Jurkat, Clone E6-1 (cell line): ENCODE data around the gene TEX264. TPM values are rescaled to one million over a fixed set of nuclear protein-coding genes. Genes with fewer than 3 reads are reported as not detected.
A peak's percentile ranks its signal among the peaks of the same experiment; 100 is the strongest.
"Not testable (repeated sequence)": the region's sequence is repeated elsewhere in the genome, so short reads cannot be mapped to it uniquely, and the experiment has no call there.

Experiments used
- DNase-seq: peaks from one replicate; pipeline ENCODE4 v3.0.0-alpha.2; 2011; ENCODE audit warnings: low read depth, low spot score
- H3K4me3 ChIP-seq: 2 replicates; pipeline ENCODE4 v1.5.1; 2011; ENCODE audit warnings: mild to moderate bottlenecking, low read length, control low read depth, moderate library complexity
- polyA plus RNA-seq: library from polyadenylated mRNA; unstranded; fragments of >200 nt; gene quantifications from one replicate; pipeline ENCODE4 v1.2.1, GENCODE V29; 2012; ENCODE audit warnings: missing spikeins; ENCODE audit not compliant: insufficient read length, insufficient read depth

TEX264 gene, protein sequence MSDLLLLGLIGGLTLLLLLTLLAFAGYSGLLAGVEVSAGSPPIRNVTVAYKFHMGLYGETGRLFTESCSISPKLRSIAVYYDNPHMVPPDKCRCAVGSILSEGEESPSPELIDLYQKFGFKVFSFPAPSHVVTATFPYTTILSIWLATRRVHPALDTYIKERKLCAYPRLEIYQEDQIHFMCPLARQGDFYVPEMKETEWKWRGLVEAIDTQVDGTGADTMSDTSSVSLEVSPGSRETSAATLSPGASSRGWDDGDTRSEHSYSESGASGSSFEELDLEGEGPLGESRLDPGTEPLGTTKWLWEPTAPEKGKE
- 54.7 TPM for polyA plus RNA-seq

DNA sequence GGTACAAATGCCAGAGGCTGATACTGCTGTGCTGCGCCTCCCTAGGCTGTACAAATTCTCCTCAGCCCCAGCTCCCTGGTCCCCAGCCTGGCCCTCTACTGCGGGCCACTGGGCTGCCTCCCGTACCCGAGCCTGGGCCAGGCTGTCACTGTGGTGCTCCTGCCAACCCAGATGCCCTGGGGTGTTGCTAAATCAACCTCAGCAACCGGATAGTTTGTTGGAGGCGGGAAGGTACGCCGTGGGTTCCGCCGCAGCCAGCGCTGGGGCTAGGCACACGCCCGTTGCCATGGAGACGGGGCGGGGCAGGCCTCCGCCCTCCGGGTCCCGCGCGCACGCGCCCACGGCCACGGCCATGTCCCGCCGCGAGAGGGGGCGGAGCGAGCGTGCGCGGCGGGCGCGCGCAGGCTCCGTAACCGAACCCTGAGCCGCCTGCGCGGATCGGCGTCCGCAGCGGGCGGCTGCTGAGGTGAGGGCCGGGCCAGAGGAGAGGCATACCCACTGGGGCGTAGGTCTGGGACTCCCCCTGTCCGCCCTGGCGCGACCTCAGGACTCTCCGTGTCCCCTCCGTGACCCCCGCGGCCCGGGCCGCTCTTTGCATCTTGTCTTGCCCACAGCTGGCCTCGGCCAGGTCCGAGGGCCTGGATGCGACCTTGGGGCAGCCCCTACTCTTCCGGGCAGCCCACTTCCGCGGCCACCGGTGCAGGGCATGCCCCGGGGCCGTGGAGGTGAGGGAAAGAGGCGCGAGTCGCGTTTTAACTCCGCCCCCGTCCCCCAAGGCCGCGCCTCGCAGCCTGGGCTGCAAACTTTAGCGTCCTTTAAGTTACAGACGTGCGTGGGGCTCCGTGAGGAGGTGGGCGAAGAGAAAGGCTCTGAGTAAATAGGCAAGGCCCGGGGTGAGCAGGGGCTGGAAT lies at the start of gene TEX264:
TSS of gene TEX264 (plus strand) at position 430 of the 911 bp plus-strand sequence. CDS start 3,053 bp downstream, outside the sequence.
- peak; percentile 89 for DNase-seq

DNA sequence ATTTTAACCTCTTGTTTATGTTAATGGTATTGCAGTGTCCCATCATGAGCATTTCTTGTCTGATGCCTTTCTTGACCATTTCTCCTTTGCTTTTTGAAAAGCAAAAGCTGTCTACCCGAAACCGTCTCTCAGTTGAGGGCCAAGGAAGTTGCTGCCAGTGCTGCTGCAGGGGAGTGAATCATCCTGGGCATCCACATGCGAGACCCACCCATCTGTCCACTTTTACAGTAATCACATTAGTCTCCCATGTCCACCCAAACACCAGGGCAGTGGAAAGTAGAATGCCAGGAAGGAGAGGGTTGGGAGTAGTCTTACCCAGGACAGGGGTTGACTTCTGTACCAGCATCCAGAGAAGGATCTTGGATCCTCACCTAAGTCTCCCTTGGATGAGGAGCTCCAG lies 48.6 kb upstream of the TEX264 start:
- H3K4me3 ChIP-seq, result no peak overlapping the region
- no peak for DNase-seq

More for the DNA sequence above, at the start of gene TEX264:
- peak within 1 kb of the TSS; percentile 84 for H3K4me3 ChIP-seq

DNA sequence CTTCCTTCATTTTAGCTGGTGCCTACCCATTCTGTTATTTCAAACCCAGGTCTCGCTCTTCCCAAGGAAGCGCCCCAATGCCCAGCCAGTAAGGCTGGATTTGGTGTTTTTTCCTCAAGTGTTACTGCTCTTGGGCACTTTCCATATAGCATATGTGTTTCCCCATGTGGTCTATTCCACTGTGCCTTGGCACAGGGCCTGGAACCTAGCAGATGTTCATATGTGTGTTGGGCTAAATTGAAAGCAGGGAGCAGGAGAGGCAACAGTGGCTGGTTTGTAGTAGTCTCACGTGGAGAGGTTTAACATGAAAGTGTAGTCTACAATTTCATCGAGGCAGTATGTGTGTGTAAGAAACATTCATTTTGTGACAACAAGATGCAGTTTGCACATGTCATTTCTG lies 48.2 kb upstream of the TEX264 start:
- DNase-seq, result no peak
- no peak overlapping the region for H3K4me3 ChIP-seq

DNA sequence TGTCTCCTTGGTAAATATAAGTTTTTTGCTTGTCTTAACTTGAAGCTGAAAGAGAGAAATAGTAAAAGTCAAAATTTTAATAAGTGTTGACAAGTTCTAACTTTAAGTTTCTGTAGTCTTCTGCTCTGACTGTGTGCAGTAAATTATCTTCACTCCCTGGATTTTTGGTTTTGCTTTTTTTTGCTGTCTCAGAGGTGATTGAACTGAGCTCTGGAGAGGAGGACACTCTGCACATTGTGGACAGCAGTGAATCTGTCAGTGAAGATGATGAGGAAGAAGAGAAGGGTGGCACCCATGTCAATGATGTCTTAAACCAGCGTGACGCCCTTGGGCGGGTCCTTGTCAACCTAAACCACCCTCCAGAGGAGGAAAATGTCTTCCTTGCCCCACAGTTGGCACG lies 40.5 kb upstream of the TEX264 start:
- H3K4me3 ChIP-seq, result no peak overlapping the region
- no peak for DNase-seq

DNA sequence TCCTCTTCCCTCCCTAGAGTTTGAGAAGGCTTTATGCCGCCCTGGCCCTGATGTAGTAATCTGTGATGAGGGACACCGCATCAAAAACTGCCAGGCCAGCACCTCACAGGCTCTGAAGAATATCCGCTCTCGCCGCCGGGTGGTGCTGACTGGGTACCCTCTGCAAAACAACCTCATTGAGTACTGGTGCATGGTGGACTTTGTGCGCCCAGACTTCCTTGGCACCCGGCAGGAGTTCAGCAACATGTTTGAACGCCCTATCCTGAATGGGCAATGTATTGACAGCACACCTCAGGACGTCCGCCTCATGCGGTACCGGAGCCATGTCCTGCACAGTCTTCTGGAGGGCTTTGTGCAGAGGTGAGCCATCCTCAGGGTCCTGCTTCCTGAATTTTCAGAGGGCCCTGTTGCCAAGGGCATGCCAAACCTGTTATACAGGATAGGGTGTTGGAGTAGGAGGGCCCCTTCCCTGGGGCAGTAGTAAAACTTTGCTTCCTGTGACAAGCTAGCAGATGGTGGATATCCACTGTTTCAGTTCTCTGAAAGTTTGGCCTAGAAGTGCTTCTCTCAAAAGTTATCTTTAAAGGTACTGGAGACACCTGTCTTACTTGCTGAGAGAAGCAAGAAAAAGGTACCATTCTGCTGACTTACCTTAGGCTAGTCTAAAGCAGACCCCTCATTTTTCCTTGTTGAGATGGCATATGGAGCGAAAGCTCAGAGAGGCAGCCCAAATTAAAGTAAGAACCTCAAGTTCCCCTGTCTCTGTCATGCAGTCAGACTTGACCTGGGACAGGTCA lies 33.7 kb upstream of the TEX264 start:
- no peak for DNase-seq
- no peak overlapping the region for H3K4me3 ChIP-seq

- H3K4me3 ChIP-seq, result no peak overlapping the region
- DNase-seq, result peak; percentile 64
Observed at GRCh38 chr3:51637941-51638471, 33.0 kb upstream of the TEX264 start.

GRCh38 chr3:51642462-51642861 lies 28.6 kb upstream of the TEX264 start:
- DNase-seq, result no peak
- H3K4me3 ChIP-seq, result no peak overlapping the region

DNA sequence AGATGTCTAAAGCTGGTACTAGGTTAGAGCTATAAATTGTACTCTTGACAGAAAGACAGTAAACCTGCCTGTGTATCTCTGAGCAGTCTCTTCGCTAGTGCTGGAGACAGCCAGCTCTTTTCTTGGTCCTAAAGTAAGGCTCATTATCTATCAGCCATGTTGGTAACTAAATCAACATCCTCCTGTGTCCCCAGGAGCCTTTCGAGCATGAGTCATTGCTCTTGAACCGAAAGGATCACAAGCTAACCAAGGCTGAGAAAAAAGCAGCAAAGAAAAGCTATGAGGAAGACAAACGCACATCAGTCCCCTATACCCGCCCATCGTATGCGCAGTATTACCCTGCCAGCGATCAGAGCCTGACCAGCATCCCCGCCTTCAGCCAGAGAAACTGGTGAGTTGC lies 25.0 kb upstream of the TEX264 start:
- no peak for DNase-seq

DNA sequence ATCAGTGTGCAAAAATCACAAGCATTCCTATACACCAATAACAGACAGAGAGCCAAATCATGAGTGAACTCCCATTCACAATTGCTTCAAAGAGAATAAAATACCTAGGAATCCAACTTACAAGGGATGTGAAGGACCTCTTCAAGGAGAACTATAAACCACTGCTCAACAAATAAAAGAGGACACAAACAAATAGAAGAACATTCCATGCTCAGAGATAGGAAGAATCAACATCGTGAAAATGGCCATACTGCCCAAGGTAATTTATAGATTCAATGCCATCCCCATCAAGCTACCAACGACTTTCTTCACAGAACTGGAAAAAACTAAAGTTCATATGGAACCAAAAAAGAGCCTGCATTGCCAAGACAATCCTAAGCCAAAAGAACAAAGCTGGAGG lies 18.9 kb upstream of the TEX264 start:
- not testable (repeated sequence) for H3K4me3 ChIP-seq, DNase-seq

More for the DNA sequence above, 25.0 kb upstream of the TEX264 start:
- no peak overlapping the region for H3K4me3 ChIP-seq

GRCh38 chr3:51653409-51653808 lies 17.6 kb upstream of the TEX264 start:
- H3K4me3 ChIP-seq, DNase-seq: not testable (repeated sequence)

DNA sequence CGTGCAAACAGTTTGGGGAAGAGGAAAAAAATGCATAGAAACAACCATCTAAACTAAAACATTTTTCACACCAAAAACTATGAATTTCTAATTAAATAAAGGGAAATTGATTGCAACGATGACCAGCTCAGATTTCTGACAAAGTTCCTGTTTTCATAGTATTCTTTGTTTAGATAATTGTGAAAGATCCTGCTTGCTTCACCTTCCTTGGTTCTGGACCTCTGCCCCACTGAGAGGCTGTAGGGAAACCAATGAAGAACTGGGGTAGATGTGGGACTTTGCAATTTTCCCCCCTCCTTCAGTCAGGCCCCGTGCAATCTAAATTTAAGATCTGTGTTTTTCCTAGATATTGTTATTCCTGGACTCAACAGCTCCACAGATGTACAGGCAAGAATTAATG lies 13.8 kb upstream of the TEX264 start:
- no peak overlapping the region for H3K4me3 ChIP-seq

DNA sequence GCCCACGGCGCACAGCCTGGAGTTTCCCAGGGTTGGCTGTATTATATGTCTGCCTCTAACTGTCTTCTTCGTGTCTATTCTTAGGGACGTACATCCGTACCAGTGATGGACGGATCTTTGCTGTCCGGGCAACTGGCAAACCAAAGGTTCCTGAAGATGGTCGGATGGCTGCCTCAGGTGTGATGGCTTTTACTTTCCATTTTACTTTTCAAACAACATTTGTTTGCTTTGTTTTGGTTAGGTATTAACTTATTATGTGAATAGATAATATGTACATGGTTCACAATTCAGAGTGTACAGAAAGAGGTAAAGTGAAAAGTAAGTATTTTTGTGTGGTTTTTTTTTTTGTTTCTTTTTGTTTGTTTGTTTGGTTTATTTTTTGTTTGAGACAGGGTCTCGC lies 11.1 kb upstream of the TEX264 start:
- no peak overlapping the region for H3K4me3 ChIP-seq
- DNase-seq, result no peak

More for the DNA sequence above, 13.8 kb upstream of the TEX264 start:
- DNase-seq, result no peak

DNA sequence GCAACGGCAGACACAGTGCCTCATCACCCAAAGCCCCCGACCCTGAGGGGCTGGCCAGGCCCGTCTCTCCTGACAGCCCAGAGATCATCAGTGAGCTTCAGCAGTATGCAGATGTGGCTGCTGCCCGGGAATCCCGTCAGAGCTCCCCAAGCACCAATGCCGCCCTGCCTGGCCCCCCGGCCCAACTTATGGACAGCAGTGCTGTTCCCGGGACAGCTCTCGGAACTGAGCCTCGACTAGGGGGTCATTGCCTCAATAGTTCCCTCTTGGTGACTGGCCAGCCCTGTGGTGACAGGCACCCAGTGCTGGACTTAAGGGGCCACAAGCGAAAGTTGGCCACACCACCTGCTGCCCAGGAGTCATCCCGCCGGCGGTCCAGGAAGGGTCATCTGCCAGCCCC lies 8.6 kb upstream of the TEX264 start:
- H3K4me3 ChIP-seq, result no peak overlapping the region
- no peak for DNase-seq

DNA sequence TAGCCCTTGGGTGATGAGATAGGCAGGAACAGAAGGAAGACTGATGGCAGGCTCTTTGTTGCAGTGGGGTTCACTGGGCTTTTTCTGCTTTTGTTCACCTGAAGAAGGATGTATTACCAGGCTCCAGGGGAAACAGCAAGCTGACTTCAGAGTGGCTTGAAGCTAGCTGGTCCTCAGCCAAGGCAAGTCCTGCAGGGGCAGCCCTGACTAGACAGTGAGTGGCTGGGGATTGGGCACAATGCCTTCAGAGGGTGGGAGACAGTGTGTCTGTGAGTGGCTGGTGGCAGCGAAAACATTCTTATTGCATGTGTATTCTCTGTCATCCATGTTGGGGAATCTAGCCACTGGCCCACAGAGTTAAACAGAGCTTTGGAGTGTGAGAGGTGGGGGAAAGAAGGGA lies 2.3 kb upstream of the TEX264 start:
- H3K4me3 ChIP-seq, result no peak overlapping the region
- no peak for DNase-seq

- DNase-seq, result peak; percentile 77
- H3K4me3 ChIP-seq, result no peak overlapping the region
Observed at GRCh38 chr3:51669241-51670052, 1.6 kb upstream of the TEX264 start.

GRCh38 chr3:51670053-51670822 lies 814 bp upstream of the TEX264 start:
- DNase-seq, result no peak
- H3K4me3 ChIP-seq, result peak overlapping the region; percentile 84

DNA sequence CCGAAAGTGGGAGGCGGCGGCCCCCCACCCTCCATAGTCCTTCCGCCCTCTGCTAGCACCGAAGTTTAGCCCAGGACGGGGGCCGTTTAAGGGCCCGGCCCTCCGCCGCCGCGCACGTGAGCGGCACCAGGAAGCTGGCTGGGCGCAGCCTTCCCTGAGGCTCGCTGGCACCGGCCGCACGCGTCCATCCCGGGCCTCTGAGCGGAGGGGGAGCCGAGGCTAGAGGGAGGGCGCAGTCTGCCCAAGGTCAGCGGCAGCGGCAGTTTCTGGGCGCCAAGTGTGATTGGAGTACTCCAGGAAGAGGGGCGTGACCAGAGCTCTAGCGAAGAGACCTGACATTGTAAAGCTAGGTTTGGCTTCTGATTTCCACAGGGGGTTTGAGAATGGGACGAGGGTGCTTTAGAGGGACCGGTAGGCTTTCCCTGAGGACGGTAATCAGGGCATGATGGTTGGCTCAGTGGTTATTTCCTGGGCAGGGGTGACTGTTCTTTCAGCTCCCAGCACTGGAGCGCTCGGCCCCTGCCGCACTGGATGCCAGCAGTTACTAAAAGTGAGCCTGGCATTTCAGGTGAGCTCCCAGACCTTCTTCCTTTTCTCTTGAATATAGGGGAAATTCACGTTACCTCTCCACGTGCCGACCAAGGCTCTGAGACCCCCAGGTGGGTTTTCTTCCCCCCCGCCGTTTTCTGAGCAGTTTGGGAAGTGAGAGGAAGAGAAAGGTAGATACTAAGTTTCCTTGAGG lies 853 bp downstream of the TEX264 start:
- DNase-seq, result peak; percentile 47
- H3K4me3 ChIP-seq, result peak overlapping the region; percentile 84
